Loucy (cell line): ENCODE data around the gene NRXN3.

Experiments used
- H2AFZ ChIP-seq: fragments of 200-600 bp; sonication (generic); 2 replicates; pipeline ENCODE4 v1.6.0; 2016; ENCODE audit warnings: antibody characterized with exemption, mild to moderate bottlenecking, low read length, moderate library complexity
- H3F3A ChIP-seq: fragments of 200-600 bp; 2 replicates; pipeline ENCODE4 v1.6.0; 2016; ENCODE audit warnings: antibody characterized with exemption, low read depth, mild to moderate bottlenecking
- H3K27me3 ChIP-seq: fragments of 200-600 bp; sonication (generic); 2 replicates; pipeline ENCODE4 v1.6.1; 2014; ENCODE audit warnings: low read length, mild to moderate bottlenecking; ENCODE audit not compliant: insufficient read depth, poor library complexity, severe bottlenecking
- H3K36me3 ChIP-seq: fragments of 200-600 bp; sonication (generic); 2 replicates; pipeline ENCODE4 v1.6.1; 2016; ENCODE audit warnings: low read length; ENCODE audit not compliant: insufficient read depth
- H3K4me1 ChIP-seq: fragments of 200-600 bp; sonication (generic); 2 replicates; pipeline ENCODE4 v1.5.1; 2014; ENCODE audit warnings: low read length, mild to moderate bottlenecking; ENCODE audit not compliant: insufficient read depth, poor library complexity, severe bottlenecking
- H3K4me2 ChIP-seq: fragments of 200-600 bp; sonication (generic); 2 replicates; pipeline ENCODE4 v1.6.0; 2014; ENCODE audit warnings: antibody characterized with exemption, low read length, low read depth, mild to moderate bottlenecking; ENCODE audit not compliant: poor library complexity, severe bottlenecking
- H3K4me3 ChIP-seq: fragments of 200-600 bp; sonication (generic); 2 replicates; pipeline ENCODE4 v1.5.1; 2014; ENCODE audit warnings: low read length, mild to moderate bottlenecking, mixed read lengths; ENCODE audit not compliant: poor library complexity, severe bottlenecking
- H3K79me2 ChIP-seq: fragments of 200-600 bp; sonication (generic); 2 replicates; pipeline ENCODE4 v1.6.1; 2014; ENCODE audit warnings: low read length; ENCODE audit not compliant: insufficient read depth
- H3K9ac ChIP-seq: fragments of 200-600 bp; sonication (generic); 2 replicates; pipeline ENCODE4 v1.6.0; 2014; ENCODE audit warnings: mild to moderate bottlenecking, low read depth, low read length, moderate library complexity; ENCODE audit not compliant: poor library complexity, severe bottlenecking
- H3K9me2 ChIP-seq: fragments of 200-600 bp; sonication (generic); replicated peaks from 2 replicates; pipeline ENCODE4 v1.6.1; 2016; ENCODE audit warnings: low read depth, low read length, mixed read lengths
- H3K9me3 ChIP-seq: fragments of 200-600 bp; sonication (generic); 2 replicates; pipeline ENCODE4 v1.6.1; 2014; ENCODE audit warnings: mild to moderate bottlenecking, antibody characterized with exemption, low read length, low read depth; ENCODE audit not compliant: insufficient read depth
- H4K20me1 ChIP-seq: fragments of 200-600 bp; sonication (generic); 2 replicates; pipeline ENCODE4 v1.6.0; 2014; ENCODE audit warnings: antibody characterized with exemption, low read length, mild to moderate bottlenecking; ENCODE audit not compliant: insufficient read depth, poor library complexity, severe bottlenecking
- EZH2phosphoT487 ChIP-seq: fragments of 200-600 bp; IDR thresholded peaks from 2 replicates; pipeline ENCODE4 v1.6.1; 2018; ENCODE audit warnings: antibody characterized with exemption, mild to moderate bottlenecking, moderate library complexity, borderline replicate concordance
- TF ChIP-seq, protein P1 (sequence below): fragments of 200-600 bp; sonication (generic); conservative IDR thresholded peaks from 2 replicates; pipeline ENCODE4 v1.5.1; 2014; ENCODE audit warnings: mild to moderate bottlenecking, antibody characterized with exemption, low read length

Gene NRXN3

DNA sequence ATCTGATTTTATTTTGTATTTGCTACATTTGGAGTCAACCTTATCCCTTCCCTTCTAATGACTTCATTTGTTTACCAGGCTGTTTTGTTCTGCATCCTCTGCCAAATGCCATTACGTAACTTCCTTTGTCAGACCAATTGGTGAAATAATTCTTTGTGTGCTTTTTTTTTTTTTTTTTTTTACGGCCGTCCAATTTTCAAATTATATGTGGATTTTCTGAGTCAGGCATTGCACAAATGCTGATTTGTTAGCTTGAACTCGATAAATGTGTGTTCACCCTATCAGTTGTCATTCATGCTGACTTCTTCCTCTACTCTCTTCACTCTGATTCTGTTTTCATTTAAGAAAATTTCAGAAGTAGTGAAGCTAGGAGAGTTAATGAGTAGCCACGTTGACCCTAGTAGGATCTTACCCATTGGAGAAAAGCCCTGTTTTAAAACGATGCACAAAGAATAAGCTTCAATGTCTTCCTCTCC lies 1654.9 kb downstream of the NRXN3 start:
- no peaks in the 10 kb centered on the region for H3K36me3 ChIP-seq
- no peaks in the 10 kb centered on the region for H3F3A ChIP-seq
- H3K79me2 ChIP-seq = no peaks in the 10 kb centered on the region
- no peak overlapping the region for H2AFZ ChIP-seq
- TF ChIP-seq, protein P1, sequence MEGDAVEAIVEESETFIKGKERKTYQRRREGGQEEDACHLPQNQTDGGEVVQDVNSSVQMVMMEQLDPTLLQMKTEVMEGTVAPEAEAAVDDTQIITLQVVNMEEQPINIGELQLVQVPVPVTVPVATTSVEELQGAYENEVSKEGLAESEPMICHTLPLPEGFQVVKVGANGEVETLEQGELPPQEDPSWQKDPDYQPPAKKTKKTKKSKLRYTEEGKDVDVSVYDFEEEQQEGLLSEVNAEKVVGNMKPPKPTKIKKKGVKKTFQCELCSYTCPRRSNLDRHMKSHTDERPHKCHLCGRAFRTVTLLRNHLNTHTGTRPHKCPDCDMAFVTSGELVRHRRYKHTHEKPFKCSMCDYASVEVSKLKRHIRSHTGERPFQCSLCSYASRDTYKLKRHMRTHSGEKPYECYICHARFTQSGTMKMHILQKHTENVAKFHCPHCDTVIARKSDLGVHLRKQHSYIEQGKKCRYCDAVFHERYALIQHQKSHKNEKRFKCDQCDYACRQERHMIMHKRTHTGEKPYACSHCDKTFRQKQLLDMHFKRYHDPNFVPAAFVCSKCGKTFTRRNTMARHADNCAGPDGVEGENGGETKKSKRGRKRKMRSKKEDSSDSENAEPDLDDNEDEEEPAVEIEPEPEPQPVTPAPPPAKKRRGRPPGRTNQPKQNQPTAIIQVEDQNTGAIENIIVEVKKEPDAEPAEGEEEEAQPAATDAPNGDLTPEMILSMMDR = no peak
- TF ChIP-seq EZH2phosphoT487 = no peak
- no peaks in the 10 kb centered on the region for H3K9me3 ChIP-seq
- peaks cover 11% of the 10 kb centered on the region for H3K4me1 ChIP-seq
- H3K9me2 ChIP-seq = no peaks in the 10 kb centered on the region
- no peak overlapping the region for H3K4me2 ChIP-seq
- no peaks in the 10 kb centered on the region for H3K27me3 ChIP-seq
- no peak overlapping the region for H3K4me3 ChIP-seq
- H4K20me1 ChIP-seq = no peaks in the 10 kb centered on the region
- no peak overlapping the region for H3K9ac ChIP-seq

DNA sequence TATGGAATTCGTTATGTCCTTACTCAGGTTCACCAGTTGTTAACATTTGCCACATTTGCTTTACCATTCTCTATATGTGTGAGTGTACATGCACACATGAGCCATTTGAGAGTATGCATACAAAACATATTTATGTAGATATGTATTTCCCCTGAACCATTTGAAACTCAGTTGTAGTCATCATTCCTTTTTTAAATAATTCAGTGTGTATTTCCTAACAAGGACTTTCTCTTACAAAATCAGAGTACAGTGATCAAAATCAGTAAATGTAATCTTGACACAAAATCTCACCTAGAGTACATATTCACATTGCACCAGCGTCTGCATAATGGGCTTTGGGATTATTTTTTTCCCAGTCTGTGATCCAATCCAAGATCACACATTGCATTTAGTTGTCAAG lies 1656.2 kb downstream of the NRXN3 start:
- no peaks in the 10 kb centered on the region for H4K20me1 ChIP-seq
- H3K36me3 ChIP-seq = no peaks in the 10 kb centered on the region
- H3F3A ChIP-seq = no peaks in the 10 kb centered on the region
- H3K4me3 ChIP-seq = no peak overlapping the region
- H3K4me2 ChIP-seq = no peak overlapping the region
- no peaks in the 10 kb centered on the region for H3K9me2 ChIP-seq
- H2AFZ ChIP-seq = no peak overlapping the region
- no peaks in the 10 kb centered on the region for H3K79me2 ChIP-seq
- no peak for TF ChIP-seq EZH2phosphoT487
- TF ChIP-seq, protein P1 = no peak
- peaks cover 2% of the 10 kb centered on the region for H3K4me1 ChIP-seq
- H3K27me3 ChIP-seq = no peaks in the 10 kb centered on the region
- H3K9me3 ChIP-seq = no peaks in the 10 kb centered on the region
- H3K9ac ChIP-seq = no peak overlapping the region

DNA sequence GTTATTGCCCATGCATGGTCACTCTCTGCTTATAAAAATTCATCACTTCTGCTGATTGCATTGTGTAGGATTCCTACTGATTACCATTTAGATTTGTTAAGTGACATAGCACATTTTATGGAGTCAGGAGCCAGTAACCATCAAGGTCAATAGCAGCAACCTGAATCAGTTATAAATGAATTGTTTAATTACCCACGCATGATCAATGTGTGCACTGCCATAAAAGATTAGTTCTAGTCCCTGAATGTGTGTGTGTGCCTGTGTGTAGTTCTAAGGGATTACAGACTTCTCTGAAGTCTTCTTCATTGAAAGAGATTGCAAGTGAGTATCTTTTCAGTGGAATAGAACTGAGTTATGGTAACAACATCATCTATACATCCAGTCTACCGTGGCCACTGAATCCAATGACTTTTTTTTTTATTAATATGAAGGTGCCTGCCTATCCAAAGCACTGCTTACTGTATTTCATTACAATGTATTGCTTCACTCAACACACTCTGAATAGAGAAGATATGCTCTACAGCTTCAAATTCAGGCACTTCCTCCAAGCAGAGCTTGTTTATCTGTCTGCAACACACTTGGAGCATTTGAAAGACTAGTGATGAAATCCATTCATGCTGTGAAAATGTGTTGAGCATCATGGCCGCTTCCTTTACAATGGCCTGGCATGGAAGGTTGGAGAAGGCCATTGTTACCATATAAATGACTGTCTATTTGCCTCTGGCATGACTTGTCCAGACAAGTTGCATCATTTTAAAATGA lies 1659.4 kb downstream of the NRXN3 start:
- no peak for TF ChIP-seq EZH2phosphoT487
- H3K4me1 ChIP-seq = no peaks in the 10 kb centered on the region
- no peaks in the 10 kb centered on the region for H3K36me3 ChIP-seq
- H3K9ac ChIP-seq = no peak overlapping the region
- no peaks in the 10 kb centered on the region for H3F3A ChIP-seq
- no peaks in the 10 kb centered on the region for H3K79me2 ChIP-seq
- H4K20me1 ChIP-seq = no peaks in the 10 kb centered on the region
- H3K9me3 ChIP-seq = no peaks in the 10 kb centered on the region
- H3K4me2 ChIP-seq = no peak overlapping the region
- no peaks in the 10 kb centered on the region for H3K27me3 ChIP-seq
- no peak overlapping the region for H2AFZ ChIP-seq
- no peak overlapping the region for H3K4me3 ChIP-seq
- no peaks in the 10 kb centered on the region for H3K9me2 ChIP-seq
